ENCODE measurements around the gene FGF14.

DNA sequence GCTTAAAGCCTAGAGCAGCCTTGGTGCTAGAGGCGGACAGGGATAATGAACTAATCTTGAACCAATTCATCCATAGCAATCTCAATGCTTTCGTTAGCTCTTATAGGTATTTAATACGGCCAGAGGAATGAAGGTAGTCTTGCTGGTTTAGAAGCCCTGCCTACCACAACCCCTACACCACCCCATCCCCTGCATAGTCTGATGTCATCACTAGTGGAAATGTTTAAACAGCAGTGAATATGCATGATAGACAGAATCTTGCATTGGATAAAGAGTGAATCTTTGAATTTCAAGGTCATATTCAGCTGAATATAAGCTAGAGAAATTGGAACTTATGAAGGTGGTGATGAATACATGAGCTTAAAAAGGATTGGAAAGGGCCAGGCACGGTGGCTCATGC, 627.5 kb downstream of the FGF14 start:
- TF ChIP-seq, protein P1, sequence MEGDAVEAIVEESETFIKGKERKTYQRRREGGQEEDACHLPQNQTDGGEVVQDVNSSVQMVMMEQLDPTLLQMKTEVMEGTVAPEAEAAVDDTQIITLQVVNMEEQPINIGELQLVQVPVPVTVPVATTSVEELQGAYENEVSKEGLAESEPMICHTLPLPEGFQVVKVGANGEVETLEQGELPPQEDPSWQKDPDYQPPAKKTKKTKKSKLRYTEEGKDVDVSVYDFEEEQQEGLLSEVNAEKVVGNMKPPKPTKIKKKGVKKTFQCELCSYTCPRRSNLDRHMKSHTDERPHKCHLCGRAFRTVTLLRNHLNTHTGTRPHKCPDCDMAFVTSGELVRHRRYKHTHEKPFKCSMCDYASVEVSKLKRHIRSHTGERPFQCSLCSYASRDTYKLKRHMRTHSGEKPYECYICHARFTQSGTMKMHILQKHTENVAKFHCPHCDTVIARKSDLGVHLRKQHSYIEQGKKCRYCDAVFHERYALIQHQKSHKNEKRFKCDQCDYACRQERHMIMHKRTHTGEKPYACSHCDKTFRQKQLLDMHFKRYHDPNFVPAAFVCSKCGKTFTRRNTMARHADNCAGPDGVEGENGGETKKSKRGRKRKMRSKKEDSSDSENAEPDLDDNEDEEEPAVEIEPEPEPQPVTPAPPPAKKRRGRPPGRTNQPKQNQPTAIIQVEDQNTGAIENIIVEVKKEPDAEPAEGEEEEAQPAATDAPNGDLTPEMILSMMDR (IDR thresholded peaks at IDR 0.05; ENCODE audit: poor library complexity): no peak
- TF ChIP-seq EZH2 (IDR thresholded peaks at IDR 0.05; ENCODE audit: borderline replicate concordance): no peak
